GM21723 (cell line): ENCODE measurements around the gene ATP6V0B.

Experiments used
- ATAC-seq: cut with Tn5 transposase; IDR thresholded peaks from one replicate; pipeline ENCODE4 v1.9.1; 2021; ENCODE audit warnings: mild to moderate bottlenecking, moderate library complexity; ENCODE audit not compliant: unreplicated experiment

ATP6V0B gene

DNA sequence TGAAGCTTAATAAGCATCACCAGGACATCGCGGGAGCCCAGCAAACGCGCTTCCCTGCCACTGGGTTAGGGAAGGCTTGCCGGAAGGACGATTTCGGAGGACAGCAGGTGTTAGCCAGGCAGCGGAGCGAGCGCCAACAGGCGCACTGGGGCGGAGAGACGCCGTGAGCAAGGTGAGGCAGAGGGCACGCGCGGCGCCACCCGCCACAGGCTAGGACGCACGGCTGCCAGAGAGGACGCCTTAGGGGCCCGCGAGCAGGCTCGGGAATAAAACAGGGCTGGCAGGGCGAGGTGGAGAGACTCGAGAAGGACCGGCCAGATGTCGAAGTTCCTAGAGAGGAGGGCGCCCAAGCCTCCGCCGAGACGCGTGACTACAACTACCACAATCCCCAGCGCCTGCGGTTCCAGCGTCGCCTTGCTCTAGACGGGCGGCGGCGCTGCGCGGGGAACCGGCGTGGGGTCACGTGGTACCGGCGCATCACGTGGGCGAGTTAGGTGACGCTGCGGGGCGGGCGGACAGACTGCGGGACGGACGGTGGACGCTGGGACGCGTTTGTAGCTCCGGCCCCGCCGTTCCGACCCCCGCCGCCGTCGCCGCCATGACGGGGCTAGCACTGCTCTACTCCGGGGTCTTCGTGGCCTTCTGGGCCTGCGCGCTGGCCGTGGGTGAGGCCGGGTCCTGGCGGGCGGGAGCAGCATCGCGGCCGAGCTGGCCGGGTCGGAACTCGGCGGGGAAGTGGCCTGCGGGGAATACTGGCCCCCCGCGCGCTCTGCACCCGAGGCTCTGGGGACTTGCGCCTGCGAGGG, at the start of gene ATP6V0B:
TSS of gene ATP6V0B (plus strand) at position 518 of the 806 bp plus-strand sequence. CDS start at position 599, 81 bp downstream.
- ATAC-seq: peak; percentile 61

DNA sequence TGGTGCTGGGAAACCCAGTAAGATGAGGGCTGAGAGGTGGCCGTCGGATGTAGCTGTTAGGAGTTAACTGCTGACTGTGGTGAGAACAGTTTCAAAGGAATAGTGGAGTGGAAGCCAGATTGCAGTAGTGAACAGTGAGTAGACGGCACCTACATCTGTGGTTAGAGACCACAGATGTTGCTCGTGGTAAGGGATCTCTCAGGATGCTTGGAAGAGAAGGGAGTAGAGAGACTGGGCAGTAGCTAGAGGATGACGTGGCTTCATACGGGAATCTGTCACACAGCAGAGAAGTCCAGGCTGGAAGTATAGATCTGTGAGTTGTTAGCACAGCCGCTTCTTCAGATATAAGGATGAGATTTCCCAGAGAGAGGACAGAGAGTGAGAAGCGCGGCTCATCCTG, 48.9 kb upstream of the ATP6V0B start:
- no peak for ATAC-seq

DNA sequence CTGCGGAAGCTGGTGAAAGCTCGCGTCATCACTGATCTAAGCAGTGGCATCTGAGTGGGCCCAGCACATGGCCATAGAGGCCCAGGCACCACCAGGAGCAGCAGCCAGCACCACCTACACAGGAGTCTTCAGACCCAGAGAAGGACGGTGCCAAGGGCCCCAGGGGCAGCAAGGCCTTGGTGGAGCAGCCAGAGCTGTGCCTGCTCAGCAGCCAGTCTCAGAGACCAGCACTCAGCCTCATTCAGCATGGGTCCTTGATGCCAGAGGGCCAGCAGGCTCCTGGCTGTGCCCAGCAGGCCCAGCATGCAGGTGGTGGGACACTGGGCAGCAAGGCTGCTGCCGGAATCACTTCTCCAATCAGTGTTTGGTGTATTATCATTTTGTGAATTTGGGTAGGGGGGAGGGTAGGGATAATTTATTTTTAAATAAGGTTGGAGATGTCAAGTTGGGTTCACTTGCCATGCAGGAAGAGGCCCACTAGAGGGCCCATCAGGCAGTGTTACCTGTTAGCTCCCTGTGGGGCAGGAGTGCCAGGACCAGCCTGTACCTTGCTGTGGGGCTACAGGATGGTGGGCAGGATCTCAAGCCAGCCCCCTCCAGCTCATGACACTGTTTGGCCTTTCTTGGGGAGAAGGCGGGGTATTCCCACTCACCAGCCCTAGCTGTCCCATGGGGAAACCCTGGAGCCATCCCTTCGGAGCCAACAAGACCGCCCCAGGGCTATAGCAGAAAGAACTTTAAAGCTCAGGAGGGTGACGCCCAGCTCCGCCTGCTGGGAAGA, 44.4 kb upstream of the ATP6V0B start:
- ATAC-seq: no peak

DNA sequence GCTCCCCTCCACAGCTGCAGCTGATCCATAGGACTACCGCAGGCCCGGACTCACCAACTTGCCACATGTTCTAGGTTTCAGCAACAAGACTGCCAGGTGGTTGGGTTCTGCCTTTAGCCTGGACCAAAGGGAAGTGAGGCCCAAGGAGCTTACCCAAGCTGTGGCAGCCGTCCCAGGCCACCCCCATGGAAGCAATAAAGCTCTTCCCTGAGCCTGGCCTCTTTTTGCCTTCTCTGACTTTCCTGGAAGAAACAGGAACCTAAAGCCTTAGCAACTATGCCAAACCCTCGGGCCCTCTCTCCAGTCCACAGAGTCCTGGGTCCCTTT, 43.8 kb upstream of the ATP6V0B start:
- ATAC-seq: no peak

DNA sequence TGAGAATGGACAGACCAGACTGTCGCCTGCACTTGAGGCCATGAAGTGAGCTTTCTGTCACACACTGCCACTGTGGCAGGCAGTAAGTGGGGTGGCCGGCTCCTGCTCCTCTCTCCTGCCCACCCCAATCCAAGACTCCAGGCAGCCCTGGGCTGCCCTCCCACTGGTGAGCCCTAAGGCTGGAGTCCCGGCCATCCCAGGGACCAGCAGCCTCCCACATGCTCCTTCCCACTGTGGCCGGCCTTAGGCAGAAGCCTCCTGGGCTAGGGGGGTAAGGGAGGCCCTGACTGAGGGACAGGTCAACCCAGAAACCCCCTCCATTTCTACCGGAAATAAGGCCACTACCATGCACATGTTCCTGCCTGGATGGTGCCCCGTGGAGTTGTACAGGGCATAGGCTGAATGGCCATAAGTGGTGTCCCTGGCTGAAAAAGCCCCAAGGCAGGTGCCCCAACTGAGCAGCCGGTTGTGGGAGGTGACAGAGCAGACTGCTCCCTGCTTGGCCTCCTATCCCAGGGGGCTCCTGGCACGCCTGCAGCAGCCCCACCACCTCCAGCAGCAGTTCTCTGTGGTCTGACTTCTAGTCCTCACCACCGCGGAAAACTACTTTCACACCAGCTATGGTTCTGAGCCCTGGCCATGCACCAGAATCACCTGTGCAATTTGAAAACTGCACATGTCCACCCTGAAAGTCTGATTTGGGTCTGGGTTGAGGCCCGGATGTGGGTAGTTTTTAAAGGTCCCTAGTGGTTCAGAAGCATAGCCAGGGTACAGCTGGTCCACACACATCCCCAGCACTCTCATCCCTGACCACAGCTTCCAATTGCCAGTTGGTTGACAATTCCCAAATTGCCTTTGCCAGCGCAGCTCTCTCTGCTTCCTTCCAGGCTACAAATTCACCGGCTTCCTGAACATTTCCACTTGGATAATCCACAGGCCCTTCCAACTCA, 42.8 kb upstream of the ATP6V0B start:
- ATAC-seq: no peak

DNA sequence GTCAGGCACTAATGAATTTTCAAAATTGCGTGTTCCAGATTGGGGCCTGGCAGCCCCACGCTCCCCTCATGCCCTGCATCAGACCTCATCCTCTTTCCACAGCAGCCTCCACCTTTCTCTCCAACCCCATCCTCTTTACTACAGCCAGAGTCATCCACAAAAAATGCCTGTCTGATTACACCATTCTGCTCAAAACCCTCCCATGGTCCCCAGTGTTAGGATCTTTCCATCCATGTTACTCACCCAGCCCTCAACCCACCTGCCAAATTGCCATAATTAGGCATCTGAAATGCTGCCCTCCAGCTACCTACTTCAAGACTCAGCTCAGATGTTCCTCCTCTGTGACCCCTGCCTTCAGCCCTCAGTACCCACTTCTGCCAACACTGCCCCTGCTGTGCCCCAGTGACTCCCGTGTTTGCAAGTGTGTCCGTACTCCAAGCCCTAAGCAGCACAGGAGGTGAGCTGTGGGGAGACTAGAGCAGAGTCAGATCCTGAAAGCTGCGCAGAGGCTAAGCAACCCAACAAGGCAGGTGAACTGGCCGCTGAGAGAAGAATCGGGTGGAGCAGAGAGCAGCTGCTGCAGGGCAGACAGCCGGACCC, 41.9 kb upstream of the ATP6V0B start:
- no peak for ATAC-seq

DNA sequence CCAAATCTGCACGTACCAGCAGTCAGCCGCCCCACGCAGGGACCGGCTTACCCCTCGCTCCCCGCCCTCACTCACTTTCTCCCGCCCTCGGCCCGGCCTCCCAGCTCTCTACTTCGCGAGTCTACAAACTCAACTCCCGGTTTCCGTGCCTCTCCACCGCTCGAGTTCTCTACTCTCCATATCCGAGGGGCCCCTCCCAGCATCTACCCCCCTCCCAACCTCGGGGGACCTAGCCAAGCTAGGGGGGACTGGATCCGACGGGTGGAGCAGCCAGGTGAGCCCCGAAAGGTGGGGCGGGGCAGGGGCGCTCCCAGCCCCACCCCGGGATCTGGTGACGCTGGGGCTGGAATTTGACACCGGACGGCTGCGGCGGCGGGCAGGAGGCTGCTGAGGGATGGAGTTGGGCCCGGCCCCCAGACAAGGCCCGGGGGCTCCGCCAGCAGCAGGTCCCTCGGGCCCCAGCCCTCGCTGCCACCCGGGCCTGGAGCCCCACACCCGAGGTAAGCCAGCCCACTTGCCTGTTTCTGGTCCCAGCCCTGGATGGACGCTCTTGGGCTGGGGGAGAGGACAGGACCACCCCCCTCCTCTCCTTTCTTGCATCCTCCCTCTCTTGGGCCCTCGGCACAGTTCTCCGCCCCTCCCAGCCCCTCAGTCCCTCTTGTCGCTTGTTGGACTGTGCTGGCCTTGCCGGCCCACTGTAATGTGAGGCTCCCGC, 41.2 kb upstream of the ATP6V0B start, which contains the start of gene ARTN:
TSS of gene ARTN (plus strand) at position 416 of the 715 bp plus-strand sequence. CDS start 1,856 bp downstream, outside the sequence.
- ATAC-seq: no peak

DNA sequence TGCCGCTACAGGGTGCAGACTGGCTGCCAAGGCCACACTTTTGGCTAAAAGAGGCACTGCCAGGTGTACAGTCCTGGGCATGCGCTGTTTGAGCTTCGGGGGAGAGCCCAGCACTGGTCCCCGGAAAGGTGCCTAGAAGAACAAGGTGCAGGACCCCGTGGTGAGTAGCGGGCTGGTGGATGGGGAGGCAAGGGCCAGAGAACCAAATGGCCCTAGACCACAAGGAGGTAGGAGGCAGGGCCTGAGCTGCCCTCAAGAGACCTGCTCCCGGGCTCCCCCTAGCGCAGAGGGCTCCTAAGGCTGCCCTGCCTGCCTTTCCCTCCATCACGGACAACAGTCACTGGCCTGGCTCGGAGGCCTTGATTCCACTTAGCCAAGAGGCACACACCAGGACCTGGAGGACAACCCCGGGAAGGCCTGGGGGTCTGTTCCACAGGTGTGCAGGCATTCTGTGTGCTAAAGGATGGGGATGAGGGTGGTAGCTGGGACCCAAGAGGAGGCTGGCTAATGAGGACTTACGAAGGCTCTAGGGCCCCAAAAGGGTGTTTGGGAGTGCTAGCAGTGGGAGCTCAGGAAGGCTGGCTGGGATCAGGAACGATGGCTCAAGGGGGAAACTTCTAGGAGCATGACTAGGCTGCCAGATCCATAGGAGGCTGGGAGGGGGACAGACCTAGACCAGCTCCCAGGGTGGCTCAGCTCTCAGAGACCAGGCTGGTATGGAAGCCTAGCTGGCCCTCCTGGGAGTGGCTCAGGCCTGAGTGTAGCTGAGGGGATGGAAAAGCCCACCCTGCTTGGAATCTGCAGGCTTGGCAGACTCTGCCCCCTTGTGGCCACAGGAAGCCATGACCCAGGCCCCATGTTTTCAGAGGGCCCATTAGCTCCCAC, 40.4 kb upstream of the ATP6V0B start:
- no peak for ATAC-seq

DNA sequence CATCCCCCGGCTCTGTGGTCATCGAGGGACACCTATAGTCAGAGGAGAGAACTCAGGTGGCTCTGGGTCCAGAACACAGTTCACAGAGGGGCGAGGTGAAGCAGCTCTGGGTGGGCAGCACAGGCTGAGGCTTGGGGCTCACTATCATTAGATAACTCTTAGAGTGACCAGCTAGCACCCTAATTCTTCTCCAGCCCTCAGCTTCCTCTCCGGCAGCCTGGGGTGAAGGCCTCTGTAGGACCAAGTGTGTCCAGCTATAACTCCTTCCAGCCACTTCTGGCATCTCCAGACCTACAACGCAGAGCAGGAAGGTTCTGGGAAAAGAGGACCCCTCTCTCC, 39.8 kb upstream of the ATP6V0B start:
- ATAC-seq: no peak

DNA sequence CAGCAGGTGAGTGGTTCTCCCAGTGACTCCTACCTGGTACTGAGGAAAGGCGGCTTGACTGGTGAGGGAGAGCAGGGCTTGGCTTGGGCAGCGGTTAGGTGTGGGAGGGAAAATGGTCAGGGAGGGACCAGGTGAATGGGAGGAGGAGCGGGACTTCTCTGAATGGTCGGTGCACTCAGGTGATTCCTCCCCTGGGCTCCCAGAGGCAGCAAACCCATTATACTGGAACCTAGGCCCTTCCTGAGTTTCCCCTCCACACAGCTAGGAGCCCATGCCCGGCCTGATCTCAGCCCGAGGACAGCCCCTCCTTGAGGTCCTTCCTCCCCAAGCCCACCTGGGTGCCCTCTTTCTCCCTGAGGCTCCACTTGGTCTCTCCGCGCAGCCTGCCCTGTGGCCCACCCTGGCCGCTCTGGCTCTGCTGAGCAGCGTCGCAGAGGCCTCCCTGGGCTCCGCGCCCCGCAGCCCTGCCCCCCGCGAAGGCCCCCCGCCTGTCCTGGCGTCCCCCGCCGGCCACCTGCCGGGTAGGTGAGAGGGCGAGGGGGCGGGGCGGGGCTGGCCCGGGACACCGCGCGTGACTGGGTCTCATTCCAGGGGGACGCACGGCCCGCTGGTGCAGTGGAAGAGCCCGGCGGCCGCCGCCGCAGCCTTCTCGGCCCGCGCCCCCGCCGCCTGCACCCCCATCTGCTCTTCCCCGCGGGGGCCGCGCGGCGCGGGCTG, 38.9 kb upstream of the ATP6V0B start:
- no peak for ATAC-seq

DNA sequence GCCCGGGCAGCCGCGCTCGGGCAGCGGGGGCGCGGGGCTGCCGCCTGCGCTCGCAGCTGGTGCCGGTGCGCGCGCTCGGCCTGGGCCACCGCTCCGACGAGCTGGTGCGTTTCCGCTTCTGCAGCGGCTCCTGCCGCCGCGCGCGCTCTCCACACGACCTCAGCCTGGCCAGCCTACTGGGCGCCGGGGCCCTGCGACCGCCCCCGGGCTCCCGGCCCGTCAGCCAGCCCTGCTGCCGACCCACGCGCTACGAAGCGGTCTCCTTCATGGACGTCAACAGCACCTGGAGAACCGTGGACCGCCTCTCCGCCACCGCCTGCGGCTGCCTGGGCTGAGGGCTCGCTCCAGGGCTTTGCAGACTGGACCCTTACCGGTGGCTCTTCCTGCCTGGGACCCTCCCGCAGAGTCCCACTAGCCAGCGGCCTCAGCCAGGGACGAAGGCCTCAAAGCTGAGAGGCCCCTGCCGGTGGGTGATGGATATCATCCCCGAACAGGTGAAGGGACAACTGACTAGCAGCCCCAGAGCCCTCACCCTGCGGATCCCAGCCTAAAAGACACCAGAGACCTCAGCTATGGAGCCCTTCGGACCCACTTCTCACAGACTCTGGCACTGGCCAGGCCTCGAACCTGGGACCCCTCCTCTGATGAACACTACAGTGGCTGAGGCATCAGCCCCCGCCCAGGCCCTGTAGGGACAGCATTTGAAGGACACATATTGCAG, 38.2 kb upstream of the ATP6V0B start:
- ATAC-seq: no peak

DNA sequence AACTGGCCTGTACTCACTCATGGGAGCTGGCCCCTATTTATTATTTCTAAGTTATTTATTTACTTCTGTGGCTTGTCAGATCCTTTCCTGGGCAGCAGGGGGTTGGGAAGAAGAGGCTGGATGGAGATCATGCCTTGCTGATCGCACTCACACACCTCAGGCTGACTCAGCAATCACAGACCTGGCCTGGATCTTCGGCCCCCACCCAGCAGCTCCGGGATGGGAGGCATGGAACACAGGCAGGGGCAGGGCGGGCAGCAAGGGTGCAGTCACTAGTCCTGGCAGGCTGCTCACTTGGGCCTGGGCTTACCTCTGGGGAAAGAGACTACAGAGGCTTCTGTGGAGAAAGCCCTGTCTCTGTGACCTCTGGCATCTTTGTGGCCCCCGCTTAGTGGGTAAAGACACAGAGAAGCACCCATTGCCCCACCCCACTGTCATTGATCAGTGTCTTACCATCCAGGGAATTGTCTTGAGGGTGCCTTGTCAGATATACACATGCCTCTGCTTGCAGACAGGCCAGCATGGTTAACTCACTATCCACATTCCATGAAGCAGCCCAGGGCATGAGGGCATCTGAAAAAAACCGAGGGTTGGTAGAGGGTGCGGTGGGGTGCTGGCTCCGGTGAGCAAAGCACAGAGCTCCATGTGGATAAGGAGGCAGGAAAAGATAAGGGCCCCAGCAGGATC, 37.4 kb upstream of the ATP6V0B start:
- no peak for ATAC-seq

DNA sequence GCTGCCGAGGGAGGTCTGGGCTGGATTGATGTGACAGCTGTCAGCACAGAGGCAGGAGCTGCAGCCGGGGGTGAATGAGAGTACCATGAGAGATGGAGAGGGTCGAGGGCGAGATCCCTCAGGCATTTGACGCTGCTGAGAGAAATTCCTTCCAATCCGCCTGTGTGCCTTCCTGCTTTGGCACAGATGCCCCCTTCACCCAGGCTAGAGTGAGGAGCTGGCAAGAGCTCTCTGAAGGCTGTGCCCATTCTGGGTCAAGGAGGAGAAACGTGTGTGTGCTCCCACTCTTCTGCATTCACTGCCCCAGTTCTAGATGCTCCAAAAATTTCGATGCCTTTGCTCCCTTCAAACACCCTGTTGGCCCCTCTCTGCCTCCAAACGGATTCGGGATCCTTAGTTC, 36.4 kb upstream of the ATP6V0B start:
- no peak for ATAC-seq

DNA sequence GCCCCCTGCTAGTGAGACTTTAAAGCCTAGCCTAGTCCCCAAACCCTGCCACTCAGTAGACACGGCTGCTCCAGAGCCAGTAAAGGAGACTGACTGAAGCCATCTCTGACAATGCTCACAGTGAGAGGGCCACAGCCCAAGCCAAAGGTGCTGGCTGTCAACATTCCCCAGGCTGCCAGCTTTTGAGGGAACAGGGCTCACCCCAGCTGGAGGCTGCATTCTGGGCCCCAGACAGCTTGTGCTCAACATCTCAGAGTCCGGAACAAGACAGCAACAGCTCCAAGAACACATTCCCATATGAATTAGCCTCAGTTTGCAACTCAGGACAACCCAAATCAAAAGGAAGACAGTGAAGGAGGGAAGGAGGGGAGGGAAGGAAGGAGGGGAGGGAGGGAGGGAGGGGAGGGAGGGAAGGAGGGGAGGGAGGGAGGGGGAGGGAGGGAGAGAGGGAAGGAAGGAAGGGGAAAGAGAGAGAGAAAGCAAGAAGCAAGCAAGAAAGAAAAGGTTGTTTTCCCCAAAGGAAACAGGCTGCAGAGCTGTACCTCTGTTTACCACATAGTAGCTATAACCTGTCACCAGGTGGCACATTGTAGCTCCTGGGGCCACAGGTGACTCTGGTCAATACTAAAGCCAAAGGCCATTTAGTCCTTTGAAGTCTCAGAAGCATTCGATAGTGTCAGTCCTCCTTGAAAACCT, 35.7 kb upstream of the ATP6V0B start:
- no peak for ATAC-seq

DNA sequence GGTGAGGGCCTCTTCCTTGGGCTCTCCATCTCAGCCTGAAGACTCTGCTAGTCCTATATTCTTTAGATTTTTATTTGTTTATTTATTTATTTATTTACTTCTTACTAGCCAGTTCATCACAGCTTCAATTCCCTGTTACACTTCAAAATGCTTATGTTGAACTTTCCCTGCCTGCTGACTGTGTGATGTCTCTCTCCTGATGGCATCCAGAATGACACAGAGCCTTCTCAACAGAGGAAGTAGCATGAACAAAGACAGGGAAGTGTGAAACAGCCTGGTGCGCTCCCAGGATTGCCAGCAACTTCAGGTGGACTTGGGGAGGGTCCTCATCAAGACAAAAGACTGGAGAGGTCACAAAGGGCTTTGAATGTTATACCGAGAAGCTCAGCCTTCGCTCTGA, 32.3 kb upstream of the ATP6V0B start:
- no peak for ATAC-seq

DNA sequence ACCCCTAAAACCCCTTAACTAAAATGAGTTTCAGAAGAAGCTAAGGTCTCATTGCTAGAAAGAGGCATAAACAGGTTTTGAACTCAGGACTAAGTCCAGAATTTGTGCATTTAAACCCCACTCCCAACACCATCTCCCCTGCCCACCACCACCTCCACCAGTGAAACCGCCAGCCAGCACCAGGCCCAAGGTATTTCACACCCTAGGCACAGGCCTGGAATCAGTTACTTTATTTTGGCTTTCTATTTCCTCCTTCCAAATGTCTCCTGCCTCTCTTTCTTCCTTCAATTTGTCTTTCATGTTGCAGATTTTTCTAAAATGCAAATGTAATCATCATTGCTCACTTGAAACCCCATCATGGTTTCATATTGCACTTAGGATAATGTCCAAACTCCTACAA, 29.9 kb upstream of the ATP6V0B start:
- no peak for ATAC-seq
